Hematopoietic multipotent progenitor cell treated with erythropoietin and hydrocortisone succinate and interleukin-3 and kit ligand, for 17 days (in vitro differentiated cells): ENCODE measurements around the gene MCOLN1.
A peak's percentile ranks its signal among the peaks of the same experiment; 100 is the strongest.
"Not testable (repeated sequence)": the region's sequence is repeated elsewhere in the genome, so short reads cannot be mapped to it uniquely, and the experiment has no call there.

Experiments
- DNase-seq: peaks from one replicate; pipeline ENCODE4 v3.0.0-alpha.2; 2015; ENCODE audit warnings: low spot score

MCOLN1 gene

GRCh38 chr19:7526059-7526929 lies 3.9 kb downstream of the MCOLN1 start:
- no peak for DNase-seq

GRCh38 chr19:7527516-7528191 lies 5.2 kb downstream of the MCOLN1 start:
- DNase-seq: no peak

- no peak for DNase-seq
Measured at GRCh38 chr19:7528192-7528519, 5.7 kb downstream of the MCOLN1 start.

- DNase-seq: no peak
Measured at GRCh38 chr19:7528522-7529245, 6.3 kb downstream of the MCOLN1 start.

- no peak for DNase-seq
Measured at GRCh38 chr19:7529246-7529600, 6.8 kb downstream of the MCOLN1 start.

- no peak for DNase-seq
Measured at GRCh38 chr19:7529610-7530490, 7.4 kb downstream of the MCOLN1 start.

GRCh38 chr19:7533281-7533885 lies 11.0 kb downstream of the MCOLN1 start:
- no peak for DNase-seq

GRCh38 chr19:7533925-7534480 lies 11.6 kb downstream of the MCOLN1 start:
- peak; percentile 82 for DNase-seq

- peak; percentile 20 for DNase-seq
Measured at GRCh38 chr19:7534531-7535046, 12.2 kb downstream of the MCOLN1 start.

- DNase-seq: peak; percentile 96
Measured at GRCh38 chr19:7535047-7535997, 12.9 kb downstream of the MCOLN1 start, which contains the start of gene PNPLA6. Gene PNPLA6 (plus strand): TSS chr19:7535717. CDS start chr19:7535789, 72 bp downstream.

GRCh38 chr19:7535998-7536695 lies 13.7 kb downstream of the MCOLN1 start:
- DNase-seq: peak; percentile 78

GRCh38 chr19:7538990-7539389 lies 16.6 kb downstream of the MCOLN1 start:
- DNase-seq: not testable (repeated sequence)

- DNase-seq: no peak
Measured at GRCh38 chr19:7539827-7540425, 17.5 kb downstream of the MCOLN1 start.

- DNase-seq: peak; percentile 80
Measured at GRCh38 chr19:7540761-7541474, 18.5 kb downstream of the MCOLN1 start.

GRCh38 chr19:7541475-7541824 lies 19.0 kb downstream of the MCOLN1 start:
- no peak for DNase-seq

GRCh38 chr19:7541828-7542443 lies 19.5 kb downstream of the MCOLN1 start:
- DNase-seq: no peak

- no peak for DNase-seq
Measured at GRCh38 chr19:7542556-7543348, 20.3 kb downstream of the MCOLN1 start.
